Right lung (tissue), 5 donors: Measurements from ENCODE around the gene HDGF. TPM values are rescaled to one million over a fixed set of nuclear protein-coding genes. Genes with fewer than 3 reads are reported as not detected.

Source experiments
- DNase-seq, 2 donors: peaks; one replicate each; pipeline ENCODE4 v3.0.0-alpha.2; 2013
- polyA plus RNA-seq, 5 donors: library from polyadenylated mRNA; unstranded; fragments of 120-200 nt; gene quantifications; one replicate each; pipeline versions ENCODE4 v1.2.1 to v1.2.3, GENCODE V29; 2013; ENCODE audit warnings: inconsistent platforms in 1 of 5, low replicate concordance in 1 of 5; ENCODE audit not compliant: insufficient read length in 5 of 5, insufficient read depth in 1 of 5

Gene HDGF
- polyA plus RNA-seq, 5 donors: 224 to 268 (median 246) TPM

DNA sequence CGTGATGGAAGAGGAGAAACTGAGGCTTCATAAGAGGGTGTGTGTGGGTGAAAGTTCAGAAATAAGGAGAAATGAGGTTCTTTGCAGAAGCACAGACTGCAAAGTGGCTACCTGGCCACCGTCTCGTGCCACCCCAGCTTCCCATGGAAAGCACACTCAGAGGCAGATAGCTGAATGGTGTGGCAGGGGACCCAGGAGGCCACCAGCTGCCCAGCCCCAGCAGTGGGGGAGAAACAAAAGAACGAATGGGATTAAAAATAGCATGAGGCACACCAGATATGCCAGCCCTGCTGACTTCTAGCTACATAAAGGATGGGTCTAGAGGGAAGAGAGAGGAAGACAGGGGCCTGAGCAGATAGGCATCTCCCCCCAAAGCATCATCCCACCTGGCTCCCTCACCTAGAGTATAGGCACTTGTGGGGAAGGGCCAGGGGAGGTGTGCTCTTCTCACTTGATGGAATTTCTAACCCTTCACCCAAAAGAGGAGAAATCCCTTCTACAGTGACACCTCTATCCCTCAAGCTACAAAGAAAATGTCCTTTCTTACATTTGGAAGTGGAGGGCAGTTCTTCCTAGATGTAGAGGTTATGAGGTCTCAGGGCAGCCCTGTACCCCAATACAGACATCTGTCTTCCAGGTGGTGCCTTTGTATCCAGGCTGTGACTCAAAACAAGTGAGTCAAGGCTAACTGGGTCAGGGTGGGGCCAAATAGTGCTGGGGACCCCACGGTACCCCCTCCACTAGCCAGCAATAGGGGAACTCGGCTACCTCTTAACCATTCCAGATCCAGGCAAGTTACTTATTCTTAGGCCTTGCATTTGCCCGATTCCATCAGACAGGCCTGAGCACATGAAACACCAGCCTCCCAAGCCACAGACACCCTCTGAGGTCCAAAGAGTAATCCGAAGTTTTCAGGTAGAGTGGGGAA, 3.5 kb downstream of the HDGF start:
- DNase-seq: no peak

DNA sequence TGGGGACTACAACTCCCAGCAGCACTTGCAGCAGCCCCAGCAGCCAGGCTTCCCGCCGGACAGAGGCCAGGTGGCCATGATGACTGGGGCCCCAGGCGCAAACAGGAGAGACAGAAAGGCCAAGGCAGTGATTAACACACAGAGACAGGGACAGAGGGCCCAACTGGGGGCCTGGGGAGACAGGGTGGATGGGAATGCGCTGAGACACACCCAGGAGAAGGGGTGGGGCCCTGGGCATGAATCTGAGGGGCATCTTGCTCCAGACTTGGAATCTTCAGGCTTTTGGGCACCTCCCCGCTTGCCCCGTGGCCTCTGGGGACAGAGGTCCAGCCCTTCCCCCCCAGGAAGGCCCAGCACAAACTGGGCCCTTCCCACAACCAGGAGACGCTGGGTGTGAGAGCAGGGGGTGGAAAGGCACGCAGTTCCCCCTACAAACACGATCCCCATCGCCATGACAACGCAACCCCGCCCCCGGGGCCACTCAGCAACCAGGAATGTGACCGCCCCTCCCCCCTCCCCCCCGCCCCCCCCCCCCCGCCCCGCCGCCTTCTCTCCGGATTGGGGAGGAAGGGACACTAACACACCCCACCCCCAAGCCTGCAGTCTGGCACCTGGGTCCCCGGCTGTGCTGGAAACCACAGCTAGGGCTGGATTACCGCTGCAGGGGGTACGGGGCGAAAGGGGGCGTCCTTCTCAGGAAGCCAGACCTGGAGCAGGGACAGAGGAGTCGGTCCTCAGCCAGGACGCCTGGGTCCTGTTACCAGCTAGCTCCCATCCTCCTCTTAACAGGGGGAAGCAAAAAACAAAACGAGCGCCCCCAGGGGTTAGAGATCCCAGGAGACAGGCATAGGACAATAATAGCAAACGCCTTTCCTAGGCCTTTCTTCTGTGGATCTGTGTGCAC, 4.5 kb downstream of the HDGF start:
- DNase-seq: peak; percentile 90 to 91

DNA sequence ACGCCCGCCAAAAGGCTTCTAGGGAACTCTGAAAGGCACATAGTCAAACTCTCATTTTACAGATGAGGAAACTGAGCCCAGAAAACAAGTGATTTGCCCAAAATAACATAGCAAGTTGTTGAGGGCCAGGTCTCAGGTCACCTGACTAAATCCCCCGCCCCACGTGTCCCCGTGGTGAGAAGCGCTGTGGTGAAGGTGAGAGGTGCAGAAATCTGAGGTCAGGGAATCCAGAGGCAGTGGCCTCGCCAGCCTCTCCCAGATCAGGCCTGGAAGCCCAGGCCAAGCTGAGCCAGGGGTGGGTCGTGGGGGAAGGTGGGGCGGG, 5.1 kb downstream of the HDGF start:
- no peak for DNase-seq

DNA sequence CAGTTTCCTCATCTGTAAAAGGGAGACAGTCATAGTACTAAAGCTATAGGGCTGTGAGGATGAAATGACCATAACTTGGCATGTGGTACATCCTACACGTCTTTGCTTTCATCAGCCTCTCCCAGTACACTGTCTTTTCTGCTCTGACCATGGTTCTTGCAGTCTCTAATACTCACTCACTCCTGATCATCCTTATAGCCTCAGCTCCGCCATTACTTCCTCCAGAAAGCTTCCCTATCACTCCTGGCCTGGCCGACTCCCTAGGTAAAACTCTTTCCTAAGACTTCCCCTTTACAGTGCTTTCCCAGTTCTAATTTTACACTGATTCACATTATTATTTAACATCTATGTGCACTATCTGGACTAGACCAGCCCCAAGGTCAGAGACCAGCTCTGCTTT, 5.6 kb downstream of the HDGF start:
- DNase-seq: no peak

DNA sequence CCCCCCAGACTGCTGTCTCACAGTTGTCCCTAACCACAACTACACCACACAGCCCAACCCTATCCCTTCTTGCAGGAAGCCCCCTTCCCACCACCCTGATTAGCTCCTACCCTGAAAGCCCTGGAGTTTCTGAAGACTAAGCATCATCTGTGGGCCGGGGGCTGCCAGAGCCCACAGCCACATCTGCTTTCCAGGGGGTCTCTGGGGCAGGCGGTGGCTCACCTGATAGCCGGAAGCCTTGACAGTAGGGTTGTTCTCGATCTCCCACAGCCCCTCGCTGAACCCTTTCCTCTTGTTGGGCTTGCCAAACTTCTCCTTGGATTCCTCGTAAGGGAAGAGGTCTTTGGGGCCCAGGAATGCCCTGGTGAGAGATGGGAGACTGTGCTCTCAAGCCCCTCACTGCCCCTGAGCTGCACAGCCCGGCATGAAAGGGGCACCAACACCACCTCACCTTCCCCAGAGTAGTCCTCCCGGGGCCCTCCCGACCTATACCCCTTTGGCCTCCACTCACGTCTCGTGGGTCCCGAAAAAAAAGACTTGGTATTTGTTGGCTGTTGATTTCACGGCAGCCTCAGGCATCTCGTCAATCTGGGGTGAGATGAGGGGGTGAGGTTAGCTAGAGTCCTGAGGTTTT, 6.6 kb downstream of the HDGF start:
- DNase-seq: no peak

DNA sequence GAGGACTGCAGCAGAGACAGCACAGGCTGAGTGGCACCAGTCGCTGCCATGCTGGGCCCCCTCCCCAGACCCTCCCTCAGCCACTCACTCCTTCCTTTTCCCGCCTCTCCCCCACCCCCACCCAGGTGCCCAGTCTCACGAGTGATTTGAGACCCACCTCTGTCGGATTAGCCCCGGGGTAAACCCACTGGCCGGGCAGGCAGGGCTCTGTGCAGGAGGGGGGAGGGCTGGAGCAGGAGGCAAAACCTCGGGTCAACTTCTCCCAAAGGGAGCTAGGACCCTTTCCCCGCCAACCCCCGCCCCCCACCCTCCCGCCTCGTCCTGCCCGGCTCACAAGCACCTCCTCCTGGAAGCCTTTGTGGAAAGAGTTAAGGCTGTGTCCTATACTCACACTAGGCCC, 7.1 kb downstream of the HDGF start:
- DNase-seq: no peak

DNA sequence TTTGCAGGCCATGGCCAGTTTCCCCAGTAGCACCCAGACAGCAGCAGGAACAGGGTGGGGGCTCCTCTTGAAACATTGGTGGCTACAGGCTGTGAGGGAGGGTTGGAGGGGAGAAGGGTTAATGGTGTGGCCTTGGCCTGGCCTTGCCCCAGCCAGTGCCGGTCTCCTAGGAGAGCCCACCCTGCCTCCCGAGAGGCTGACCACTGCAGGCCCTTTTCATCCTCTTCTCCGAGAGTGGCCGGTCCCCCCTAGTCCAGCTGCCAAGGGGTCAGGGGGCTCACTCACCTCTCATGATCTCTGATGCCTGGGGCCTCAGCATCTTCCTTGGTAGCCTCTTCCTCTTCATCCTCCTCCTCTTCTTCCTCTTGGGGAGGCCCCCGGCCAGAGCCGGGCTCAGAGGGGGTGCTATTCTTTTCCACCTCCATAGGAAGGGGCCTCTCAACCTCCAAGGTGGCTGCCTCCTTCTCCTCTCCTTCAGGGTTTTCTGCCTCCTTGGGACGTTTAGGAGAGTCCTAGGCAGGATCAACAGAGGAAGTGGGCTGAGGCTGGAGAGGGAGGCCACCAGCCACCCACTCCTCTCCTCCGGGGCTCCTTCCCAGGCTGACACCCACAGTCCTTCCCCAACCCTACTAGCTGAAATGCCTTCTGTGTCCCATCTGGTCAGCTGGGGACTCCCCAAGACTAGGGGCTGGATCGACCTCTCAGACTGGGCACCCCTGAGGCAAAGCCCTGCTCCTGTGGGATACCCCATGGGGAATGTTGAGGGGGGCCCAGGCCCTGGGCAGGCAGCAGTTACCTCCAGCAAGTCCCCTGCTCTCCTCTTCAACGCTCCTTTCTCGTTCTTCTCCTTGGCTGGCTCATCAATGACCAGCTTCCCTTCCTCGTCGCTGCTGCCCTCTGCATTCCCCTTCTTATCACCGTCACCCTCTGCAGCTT, 7.8 kb downstream of the HDGF start:
- no peak for DNase-seq

DNA sequence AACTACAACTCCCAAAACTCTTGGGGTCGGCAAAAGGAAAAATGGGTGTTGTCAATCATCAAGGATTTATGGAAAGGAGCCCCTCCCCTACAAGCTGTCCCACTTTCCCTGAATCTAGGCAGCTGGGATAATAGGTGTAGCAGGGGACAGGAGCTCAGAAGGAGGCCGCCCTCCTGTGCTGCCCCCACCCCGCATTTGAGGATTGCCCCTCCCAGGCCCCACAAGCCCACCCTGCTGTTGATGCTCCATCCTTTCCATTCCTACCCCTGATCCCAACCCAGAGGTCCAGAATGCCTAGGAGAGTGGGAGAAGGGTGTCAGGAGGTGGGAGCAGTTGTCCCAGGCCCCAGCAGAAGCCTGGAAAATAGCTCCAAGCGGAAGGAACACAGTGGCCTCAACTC, 8.7 kb downstream of the HDGF start:
- DNase-seq: no peak

DNA sequence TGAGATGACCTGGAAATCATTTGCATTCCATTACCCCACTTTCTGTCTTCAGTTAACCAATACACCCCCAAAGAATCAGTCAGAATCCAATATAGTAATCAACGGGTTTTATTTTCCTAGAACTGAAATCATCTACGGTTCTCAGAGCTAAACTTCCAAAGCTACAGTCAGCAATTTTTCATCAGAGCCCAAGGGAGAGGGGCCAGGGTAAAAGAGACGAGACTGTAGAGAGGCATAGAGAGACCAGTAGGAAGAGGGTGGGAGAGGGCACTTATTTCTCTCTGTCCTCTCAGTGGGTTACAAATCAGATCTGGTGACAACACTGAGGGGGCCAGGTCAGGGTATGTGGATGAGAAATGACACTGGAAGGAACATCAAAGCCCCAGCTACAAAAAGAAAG, 9.5 kb downstream of the HDGF start:
- no peak for DNase-seq

DNA sequence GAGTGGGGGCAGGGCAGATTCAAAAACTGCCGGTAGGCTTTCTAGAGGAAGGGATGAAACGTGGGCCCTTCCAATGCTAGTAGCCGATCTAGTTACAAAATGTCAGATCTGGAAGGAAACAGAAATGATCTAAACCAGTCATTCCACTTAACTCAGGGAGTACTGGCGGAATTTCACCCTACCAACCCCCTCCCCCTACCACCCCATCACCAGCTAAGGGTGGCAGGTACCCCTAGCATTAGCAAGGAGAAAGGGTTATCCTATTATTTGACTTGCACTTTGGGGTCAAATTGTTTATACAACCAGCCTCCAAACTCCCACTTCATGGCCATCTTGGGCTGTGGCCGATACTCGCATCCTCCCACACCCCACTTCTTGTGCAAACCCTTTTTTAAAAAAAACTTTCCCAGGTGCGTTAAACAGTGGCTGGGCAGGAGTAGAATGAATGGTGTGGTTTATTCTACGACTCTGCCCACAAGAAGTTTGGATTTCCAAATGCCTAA, 9.9 kb downstream of the HDGF start:
- DNase-seq: no peak

DNA sequence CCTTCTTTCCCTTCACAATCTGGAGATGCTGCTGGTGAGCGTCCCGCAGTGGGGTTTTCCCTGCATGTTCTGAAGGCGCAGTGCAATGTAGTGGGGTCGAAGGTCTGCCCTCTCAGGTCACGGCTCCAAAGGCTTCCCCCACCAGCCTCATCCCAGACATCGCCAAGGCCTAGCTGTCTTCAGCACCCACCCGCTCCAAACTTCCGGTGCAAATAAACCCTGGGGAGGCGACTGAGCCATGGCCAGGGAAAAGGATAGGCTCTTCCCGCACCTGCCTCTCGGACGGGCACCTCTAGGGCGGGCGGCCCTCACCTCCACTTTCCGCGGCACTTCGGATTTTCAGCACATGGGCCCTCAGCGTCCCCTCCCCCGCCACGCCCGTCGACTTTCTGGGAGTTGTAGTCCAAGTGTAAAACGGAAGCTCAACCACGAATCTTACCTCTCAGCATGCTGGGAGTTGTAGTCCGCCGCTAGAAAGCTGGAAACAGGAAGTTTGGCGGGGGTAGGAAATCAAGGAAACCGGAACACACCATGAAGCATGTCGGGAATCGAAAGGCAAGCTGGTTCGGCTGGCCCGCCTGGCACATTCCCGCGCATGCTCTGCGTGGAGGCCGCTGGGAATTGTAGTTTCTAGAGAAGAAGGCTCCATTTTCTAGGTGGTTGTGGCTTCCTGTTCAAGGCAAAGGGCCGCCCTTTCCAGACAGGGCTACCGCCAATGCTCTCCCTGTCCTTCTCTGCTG, 10.6 kb downstream of the HDGF start, which contains the start of gene MRPL24:
Gene MRPL24, minus strand, starts transcription at position 348 of the 740 bp plus-strand sequence. CDS start 2,384 bp downstream, outside the sequence.
- DNase-seq: peak; percentile 96 to 97

DNA sequence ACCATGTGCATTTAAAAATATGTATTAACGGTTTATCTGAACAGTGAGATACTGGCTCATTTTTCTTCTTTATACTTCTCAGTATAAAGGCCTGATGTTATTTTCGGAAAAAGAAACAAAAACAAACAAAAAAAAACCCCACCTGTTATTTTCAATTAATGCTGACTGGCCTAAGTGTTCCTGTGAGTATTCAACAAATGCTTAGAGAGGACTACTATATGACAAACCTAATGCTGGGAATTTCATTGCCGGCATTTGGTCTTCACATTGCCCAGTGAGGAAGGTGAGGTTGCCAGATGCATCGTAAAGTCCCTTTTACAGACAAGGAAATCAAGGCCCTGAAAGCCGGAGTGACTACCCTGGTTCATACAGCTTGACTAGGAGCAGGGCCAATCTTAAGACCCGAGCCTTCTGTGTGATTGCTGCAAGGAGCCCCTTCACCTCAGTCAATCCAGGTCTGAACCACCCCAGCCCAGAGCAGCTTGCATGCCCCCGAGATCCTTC, 11.2 kb downstream of the HDGF start:
- no peak for DNase-seq

DNA sequence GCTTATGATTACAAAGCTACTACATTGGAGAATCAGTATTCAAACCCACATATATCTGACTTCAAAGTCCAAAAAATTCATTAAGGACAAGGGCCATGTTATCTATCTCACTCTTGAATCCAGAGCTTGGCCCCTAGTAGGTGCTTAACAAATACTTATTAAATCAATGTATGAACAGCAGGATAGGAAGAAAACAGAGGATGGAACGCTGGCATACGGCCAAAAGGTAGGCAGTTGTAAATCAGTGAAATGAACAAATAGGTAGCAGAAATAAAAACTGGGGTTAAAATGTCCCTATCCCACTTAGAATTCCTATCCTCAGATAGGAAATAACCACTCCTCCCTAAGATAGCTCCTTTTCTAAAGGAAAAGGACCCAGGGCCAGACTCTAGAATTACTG, 12.6 kb downstream of the HDGF start:
- DNase-seq: no peak

DNA sequence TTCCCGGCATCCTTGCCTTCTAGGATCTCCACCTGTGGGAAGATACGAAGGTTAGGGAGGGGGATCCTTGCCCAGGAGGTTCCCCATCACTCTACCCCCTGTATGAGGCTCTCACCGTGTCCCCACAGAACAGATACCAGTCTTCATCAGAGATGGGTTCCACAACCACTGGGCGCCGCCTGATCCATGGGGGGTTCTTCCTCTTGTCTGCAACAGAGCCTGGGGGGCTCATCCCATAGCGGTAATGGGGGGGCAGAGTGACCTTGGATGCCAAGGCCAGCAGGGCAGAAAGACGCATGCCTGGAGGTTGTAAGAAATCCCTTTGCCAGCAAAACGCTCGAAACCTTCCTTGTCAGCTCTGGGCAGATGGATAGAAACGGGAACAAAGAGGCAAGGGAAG, 13.1 kb downstream of the HDGF start:
- DNase-seq: no peak

DNA sequence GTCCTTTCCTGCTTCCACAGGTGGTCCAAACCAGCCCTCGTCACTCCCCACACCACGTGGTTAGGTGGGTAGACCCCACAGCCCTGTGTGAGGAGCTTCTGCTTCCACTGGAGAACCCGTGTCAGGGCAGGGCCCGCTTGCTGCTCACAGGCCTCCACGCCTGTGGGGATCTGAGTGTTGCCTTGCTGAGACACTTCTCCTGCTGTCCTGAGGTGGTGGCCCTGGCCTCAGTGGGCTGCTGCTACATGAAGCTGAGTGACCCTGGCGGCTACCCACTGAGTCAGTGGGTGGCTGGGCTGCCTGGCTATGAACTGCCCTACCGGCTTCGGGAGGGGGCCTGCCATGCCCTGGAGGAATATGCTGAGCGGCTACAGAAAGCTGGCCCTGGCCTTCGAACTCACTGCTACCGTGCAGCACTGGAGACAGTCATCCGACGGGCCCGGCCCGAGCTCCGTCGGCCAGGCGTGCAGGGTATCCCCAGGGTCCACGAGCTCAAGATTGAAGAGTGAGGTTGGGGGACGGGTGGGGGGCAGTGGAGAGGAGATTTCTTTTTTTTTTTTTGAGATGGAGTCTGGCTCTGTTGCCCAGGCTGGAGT, 17.4 kb downstream of the HDGF start:
- DNase-seq: no peak

DNA sequence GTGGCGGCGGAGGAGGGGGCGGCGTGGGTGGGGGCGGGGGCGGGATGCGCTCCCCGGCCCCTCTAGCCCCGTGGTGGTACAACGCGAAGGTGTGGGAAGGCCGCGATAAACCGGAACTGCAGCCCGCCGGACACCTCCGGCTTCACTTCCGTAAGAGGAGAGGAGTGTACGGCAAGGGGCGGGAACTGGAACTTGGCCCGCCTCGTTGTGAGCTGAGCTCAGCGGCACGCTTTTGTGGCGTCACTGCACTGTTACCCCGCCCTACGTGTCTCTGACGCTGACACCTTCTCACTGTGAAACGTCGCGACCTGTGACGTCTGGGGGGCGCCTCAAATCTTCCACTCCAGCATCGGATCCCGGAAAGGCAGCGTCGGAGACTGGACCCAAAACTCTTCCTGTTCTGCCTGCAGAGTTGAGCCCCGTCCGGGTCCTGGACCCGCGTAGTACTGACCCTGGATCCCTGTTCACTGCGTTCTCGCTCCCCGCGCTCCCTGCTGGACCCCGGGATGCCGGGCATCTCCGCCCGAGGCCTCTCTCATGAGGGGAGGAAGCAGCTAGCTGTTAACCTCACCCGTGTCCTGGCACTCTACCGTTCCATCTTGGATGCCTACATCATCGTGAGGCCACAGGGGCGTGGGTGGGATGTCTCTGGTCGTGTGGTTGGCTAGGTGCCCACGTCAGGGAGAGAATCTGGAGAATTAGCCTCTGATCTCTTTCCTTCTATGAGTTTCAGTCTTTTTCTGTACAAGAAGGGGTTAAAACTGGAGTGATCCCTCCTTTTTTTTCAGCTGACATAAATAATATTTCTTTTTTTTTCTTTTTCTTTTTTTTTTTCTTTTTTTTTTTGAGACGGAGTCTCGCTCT, 22.6 kb downstream of the HDGF start, which contains the start of gene ISG20L2:
Gene ISG20L2, minus strand, starts transcription at position 168 of the 864 bp plus-strand sequence. CDS start 1,114 bp downstream, outside the sequence.
- DNase-seq: peak; percentile 97 to 98

DNA sequence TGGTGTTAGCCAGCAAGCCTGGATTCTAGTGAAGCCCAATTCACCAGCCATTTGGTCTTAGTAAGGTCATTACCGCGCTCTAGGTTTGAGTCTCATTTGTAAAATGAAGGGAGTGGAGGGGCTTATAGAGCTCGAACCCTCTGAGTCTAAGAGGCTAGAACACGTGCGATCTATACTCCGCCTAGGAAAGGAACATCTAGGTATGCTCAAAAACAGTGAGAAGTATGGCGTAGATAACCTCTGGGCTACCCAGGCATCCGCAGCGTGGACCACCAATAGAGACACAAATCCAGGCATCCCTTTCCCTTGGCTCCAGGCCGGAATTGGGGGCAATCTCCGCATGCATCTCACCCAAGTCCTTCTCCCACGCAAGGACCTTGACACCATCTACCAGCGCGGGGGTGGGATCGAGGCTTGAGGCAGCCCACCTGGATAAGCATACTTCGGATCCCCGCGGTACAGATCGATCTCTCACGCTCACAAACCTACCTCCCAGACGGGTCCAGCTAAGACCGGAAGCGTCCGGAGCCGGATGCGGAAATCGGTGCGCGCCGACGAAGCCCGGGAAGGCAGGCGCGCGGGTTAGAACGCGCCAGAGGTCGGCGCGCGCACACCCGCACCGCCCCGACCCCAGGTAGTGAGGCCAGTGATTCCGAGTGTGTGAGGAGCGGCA, 23.4 kb downstream of the HDGF start, which contains the start of gene METTL25B:
Gene METTL25B, plus strand, starts transcription at position 544 of the 673 bp plus-strand sequence. CDS start 636 bp downstream, outside the sequence.
- DNase-seq: peak; percentile 76

DNA sequence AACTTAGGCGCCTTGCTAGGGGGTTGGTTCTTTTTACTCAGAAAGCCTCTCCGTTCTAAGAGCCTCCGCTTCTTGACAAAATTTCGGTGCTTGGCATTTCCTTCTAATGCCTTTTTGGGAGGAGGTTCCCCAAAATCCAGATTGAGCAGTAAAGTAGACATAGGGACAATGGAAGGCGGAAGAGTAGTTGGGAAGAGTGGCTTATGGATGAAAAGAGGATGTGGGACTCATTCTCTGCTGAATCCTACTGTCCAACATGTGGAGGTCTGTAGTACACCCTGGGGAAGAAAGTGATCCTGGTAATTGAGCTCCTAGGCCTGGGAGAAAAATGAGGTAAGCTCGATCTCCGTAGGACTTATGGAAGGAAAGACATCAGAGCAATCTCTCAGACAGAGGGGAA, 24.0 kb downstream of the HDGF start:
- no peak for DNase-seq
